ENCODE results near the gene PFDN4. TPM values are rescaled to one million over a fixed set of nuclear protein-coding genes. Genes with fewer than 3 reads are reported as not detected.

The PFDN4 gene
- 100 TPM for total RNA-seq

GRCh38 chr20:54207743-54208547, at the start of gene PFDN4:
TSS of gene PFDN4 (plus strand) at chr20:54208087. CDS start at chr20:54208101, 14 bp downstream.

GRCh38 chr20:54173653-54174456, 34.0 kb upstream of the PFDN4 start, which contains the start of gene CYP24A1:
TSS of gene CYP24A1 (minus strand) at chr20:54173986. CDS start at chr20:54173579, 407 bp downstream.

Other genes with a start within 250 kb of the PFDN4 start
- gene BCAS1, start 137.5 kb upstream of the PFDN4 start, total RNA-seq: 6.1 TPM
- gene CYP24A1, start 34.1 kb upstream of the PFDN4 start, total RNA-seq: 0.38 TPM